Activated T-helper 17 cell treated with anti-CD3 and anti-CD28 coated beads, Interleukin-2, amount 50 U/mL, for 72 hours (primary cell): ENCODE results near the gene TEX35. TPM values are rescaled to one million over a fixed set of nuclear protein-coding genes. Genes with fewer than 3 reads are reported as not detected.
A peak's percentile ranks its signal among the peaks of the same experiment; 100 is the strongest.
"Not testable (repeated sequence)": the region's sequence is repeated elsewhere in the genome, so short reads cannot be mapped to it uniquely, and the experiment has no call there.

ENCODE experiments used
- ATAC-seq: fragments of 150-1000 bp; cut with Tn5 transposase; replicated peaks from 2 replicates; pipeline ENCODE4 v1.10.0; 2021; ENCODE audit warnings: mild to moderate bottlenecking, moderate library complexity
- H3K27ac Mint-ChIP-seq: one replicate; pipeline ENCODE4 v1.8.0; 2022; ENCODE audit warnings: mixed read lengths
- H3K27me3 Mint-ChIP-seq: one replicate; pipeline ENCODE4 v1.8.0; 2022; ENCODE audit warnings: mixed read lengths
- H3K36me3 Mint-ChIP-seq: one replicate; pipeline ENCODE4 v1.8.0; 2022; ENCODE audit warnings: low read depth, mild to moderate bottlenecking, mixed read lengths
- H3K4me1 Mint-ChIP-seq: one replicate; pipeline ENCODE4 v1.8.0; 2022; ENCODE audit warnings: mixed read lengths
- H3K4me3 Mint-ChIP-seq: one replicate; pipeline ENCODE4 v1.8.0; 2022; ENCODE audit warnings: mild to moderate bottlenecking, mixed read lengths
- H3K9me3 Mint-ChIP-seq: one replicate; pipeline ENCODE4 v1.8.0; 2022; ENCODE audit warnings: mixed read lengths
- total RNA-seq, 2 donors: library from RNA; stranded (reverse); gene quantifications; one replicate each; pipeline ENCODE4 v1.2.3, GENCODE V29; 2022

TEX35 gene
- total RNA-seq, 2 donors from 2014 or later: not detected

DNA sequence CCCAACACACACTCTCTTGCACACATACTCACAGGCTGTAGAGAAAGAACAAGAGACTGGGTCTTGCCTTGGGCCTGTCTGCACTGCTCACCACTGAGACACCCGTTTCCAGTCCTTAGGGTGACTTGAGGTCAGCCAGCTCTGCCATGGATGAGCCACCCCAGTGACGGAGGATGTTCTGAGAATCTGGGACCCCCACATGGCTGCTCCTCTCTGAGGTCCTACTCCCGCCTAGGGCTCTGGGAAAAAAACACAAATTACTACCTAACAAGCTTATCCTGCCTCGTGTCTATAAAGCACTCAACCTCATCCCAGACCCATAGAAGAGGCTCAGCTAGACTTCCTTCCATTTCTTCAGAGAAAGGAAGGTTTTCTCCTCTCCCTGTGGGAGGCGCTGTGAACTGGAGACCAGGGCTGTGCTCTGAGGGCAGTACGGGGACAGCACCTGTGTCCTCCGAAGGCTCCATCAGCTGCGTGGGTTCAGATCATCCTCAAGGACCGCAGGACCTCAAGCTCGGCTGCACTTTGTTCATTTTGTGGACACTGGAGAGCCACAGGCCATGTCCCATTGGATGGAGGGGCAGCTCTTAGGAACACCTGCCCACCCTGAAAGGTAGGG is 11.9 kb upstream of the TEX35 start:
- H3K9me3 Mint-ChIP-seq: no peaks in the 10 kb centered on the region
- H3K27me3 Mint-ChIP-seq: peaks cover 9% of the 10 kb centered on the region
- H3K4me3 Mint-ChIP-seq: no peak overlapping the region
- H3K4me1 Mint-ChIP-seq: no peaks in the 10 kb centered on the region
- no peaks in the 10 kb centered on the region for H3K36me3 Mint-ChIP-seq
- ATAC-seq: no peak
- no peak overlapping the region for H3K27ac Mint-ChIP-seq

DNA sequence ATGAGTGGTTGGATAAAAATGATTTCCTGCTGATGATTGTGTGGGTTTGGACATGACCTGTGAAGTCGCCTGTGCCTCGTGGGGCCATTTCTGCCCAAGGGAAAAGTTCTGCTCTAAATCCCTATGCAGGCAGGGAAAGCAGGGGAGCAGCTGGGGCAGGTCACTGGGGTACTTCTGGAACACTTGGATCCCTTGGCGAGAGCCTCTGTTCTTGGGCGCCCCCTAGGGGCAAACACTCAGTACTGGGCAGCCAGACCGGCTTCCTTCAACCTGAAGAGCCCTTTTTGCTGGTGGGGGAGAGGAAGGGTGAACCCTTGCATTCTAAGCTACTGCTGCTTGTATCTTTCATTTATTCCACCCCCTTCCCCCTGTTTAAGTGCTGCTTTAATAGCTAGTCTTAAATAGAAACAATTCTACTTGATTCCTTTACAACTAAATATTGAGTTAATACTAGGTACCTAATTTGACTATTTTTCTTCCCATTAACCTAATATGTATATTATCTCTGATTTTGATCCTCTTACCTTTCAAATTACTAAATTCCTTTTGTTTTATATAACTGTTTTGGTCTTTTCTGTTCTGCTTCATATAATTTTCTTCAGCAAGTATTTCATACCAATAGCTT is 11.1 kb upstream of the TEX35 start:
- Mint-ChIP-seq H3K4me3 (no peak overlapping the region), H3K4me1 (no peaks in the 10 kb centered on the region), H3K9me3 (no peaks in the 10 kb centered on the region), H3K36me3 (no peaks in the 10 kb centered on the region), H3K27me3 (peaks cover 9% of the 10 kb centered on the region), H3K27ac (no peak overlapping the region)
- peak; percentile 62 for ATAC-seq

DNA sequence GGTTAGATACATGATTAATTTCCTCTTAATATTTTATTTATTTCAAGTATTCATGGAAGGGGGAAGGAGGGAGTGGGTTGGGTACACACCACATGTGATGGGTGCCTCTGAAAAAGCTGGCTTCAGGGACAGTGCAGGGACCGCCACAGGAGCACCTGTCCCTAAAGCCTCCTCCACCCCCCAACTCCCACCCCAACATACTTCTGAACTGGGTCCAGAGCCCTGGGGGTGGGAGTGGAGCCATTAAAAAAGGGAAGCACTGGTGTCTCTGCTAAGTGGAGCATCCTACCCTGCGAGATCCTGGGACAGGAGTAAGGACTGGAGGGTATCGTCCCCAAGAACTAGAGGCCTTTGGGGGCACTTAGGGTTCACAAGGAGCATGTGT is 10.6 kb upstream of the TEX35 start:
- H3K27ac Mint-ChIP-seq: no peak overlapping the region
- no peak for ATAC-seq
- H3K4me3 Mint-ChIP-seq: no peak overlapping the region
- peaks cover 9% of the 10 kb centered on the region for H3K27me3 Mint-ChIP-seq
- no peaks in the 10 kb centered on the region for H3K36me3 Mint-ChIP-seq
- no peaks in the 10 kb centered on the region for H3K4me1 Mint-ChIP-seq
- H3K9me3 Mint-ChIP-seq: no peaks in the 10 kb centered on the region

DNA sequence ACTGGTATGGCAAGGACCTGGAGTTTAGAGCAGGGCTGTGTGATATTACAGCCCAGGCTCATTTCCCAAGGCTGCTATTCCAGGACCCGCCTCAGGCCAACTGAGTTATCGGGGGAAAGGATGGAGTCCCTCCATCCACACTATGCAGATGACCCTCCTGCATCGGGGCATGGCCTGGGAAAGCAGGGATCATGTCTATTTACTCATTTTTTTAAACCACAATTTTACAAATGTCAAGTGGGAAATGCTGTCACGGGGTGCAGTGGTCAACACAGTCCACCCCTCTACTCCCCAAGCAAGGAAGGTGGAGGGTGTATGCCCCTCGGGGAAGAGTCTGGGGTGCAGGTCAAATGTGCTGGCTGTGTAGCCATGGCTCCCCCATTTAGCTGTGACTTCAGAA is 10.1 kb upstream of the TEX35 start:
- no peak overlapping the region for H3K4me3 Mint-ChIP-seq
- ATAC-seq: no peak
- no peaks in the 10 kb centered on the region for H3K4me1 Mint-ChIP-seq
- H3K9me3 Mint-ChIP-seq: no peaks in the 10 kb centered on the region
- no peak overlapping the region for H3K27ac Mint-ChIP-seq
- H3K36me3 Mint-ChIP-seq: no peaks in the 10 kb centered on the region
- peaks cover 9% of the 10 kb centered on the region for H3K27me3 Mint-ChIP-seq

DNA sequence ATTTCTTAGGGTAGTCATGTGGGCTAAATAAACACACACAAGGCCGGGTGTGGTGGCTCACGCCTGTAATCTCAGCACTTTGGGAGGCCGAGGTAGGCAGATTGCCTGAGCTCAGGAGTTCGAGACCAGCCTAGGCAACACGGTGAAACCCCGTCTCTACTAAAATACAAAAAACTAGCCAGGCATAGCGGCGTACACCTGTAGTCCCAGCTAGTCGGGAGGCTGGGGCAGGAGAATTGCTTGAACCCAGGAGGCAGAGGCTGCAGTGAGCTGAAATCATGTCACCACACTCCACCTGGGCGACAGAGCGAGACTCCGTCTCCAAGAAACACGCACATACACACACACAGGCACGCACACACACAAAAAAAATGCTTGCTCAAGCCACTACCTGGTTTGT is 9.6 kb upstream of the TEX35 start:
- ATAC-seq, H3K27ac Mint-ChIP-seq, H3K27me3 Mint-ChIP-seq, H3K9me3 Mint-ChIP-seq, H3K4me3 Mint-ChIP-seq, H3K36me3 Mint-ChIP-seq, H3K4me1 Mint-ChIP-seq: not testable (repeated sequence)

DNA sequence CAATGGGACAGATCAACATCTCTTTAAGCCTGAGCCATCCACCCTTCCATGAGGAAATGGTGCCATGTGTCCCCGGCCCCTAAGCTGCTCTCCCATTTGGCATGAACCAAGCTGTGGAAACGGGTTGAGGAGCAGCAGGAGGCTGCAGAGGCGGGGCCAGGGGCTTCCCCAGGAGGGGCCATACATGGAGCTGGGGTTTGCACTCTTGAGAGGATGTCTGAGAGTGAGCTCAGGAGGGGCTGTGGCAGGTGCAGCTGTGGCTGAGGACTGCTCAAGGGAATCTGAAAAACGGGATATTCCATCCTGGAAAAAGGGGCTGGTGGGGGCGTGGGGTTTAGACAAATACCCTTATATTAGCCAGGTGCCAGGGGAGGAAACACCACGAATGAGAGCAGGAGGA is 9.1 kb upstream of the TEX35 start:
- H3K4me1 Mint-ChIP-seq: no peaks in the 10 kb centered on the region
- no peaks in the 10 kb centered on the region for H3K9me3 Mint-ChIP-seq
- H3K4me3 Mint-ChIP-seq: no peak overlapping the region
- ATAC-seq: no peak
- H3K27me3 Mint-ChIP-seq: peaks cover 9% of the 10 kb centered on the region
- no peak overlapping the region for H3K27ac Mint-ChIP-seq
- H3K36me3 Mint-ChIP-seq: no peaks in the 10 kb centered on the region

DNA sequence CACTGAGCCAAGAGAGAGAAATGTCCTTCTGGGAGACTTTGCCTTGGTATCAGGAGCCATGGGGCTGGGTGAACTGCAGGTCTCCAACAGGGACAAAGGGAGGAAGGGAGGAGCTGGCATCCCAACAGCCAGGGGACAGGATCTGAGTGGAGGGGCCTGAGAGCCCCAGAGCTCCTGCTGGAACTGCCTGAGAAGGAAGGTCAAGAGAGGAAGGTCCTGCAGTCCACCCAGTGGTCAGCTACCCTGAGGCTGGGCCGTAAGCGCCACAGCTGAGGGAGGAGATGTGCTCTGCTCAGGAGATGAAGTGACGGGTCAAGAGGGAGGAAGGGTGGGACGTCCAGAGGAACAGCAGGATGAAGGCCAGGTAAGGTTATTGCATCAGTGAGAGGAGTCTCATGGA is 8.6 kb upstream of the TEX35 start:
- ATAC-seq: no peak
- Mint-ChIP-seq H3K27me3 (peaks cover 9% of the 10 kb centered on the region), H3K4me3 (no peak overlapping the region), H3K9me3 (no peaks in the 10 kb centered on the region), H3K36me3 (no peaks in the 10 kb centered on the region), H3K4me1 (no peaks in the 10 kb centered on the region), H3K27ac (no peak overlapping the region)

DNA sequence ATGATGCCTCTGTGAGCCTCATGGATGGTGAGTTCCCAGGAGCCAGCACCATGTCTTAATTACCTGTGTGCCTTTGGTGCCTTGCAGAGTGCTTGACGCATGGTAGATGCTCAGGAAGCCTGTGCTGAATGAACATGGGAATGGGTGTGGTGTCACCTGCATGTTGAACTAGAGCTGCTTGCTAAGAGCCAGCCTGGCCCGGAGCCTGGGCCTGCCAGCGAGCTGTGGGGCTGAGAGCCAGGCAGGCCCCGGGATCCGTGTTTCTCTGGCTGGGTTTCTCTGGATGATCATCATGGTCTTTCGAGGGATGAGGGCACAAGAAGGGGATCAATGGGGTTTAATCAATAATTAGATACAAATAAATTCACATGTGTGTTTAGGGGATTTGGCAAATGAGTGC is 6.7 kb upstream of the TEX35 start:
- no peak overlapping the region for H3K27ac Mint-ChIP-seq
- ATAC-seq: no peak
- H3K4me3 Mint-ChIP-seq: no peak overlapping the region
- no peaks in the 10 kb centered on the region for H3K4me1 Mint-ChIP-seq
- H3K9me3 Mint-ChIP-seq: no peaks in the 10 kb centered on the region
- H3K36me3 Mint-ChIP-seq: no peaks in the 10 kb centered on the region
- peaks cover 9% of the 10 kb centered on the region for H3K27me3 Mint-ChIP-seq

DNA sequence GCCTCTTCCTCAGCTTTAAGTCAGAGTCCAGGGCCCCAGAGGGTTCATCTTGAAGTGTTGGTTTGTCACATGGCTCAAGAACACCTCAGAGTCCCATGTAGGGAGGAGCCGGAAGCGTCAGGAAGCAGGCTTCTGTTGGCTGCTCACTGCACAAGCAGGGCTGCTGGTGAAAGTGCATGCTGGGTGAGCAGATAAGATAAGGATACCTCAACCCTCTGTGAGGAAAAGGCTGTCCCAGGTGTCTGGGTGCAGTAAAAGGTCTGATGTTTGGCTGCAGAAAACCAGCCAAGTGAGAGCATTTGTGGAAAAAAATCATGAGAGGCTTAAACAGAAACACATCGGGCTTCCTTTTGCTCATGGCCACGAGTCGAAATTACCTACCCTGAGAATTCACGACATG is 6.2 kb upstream of the TEX35 start:
- Mint-ChIP-seq H3K27me3 (peaks cover 9% of the 10 kb centered on the region), H3K4me1 (no peaks in the 10 kb centered on the region), H3K27ac (no peak overlapping the region), H3K36me3 (no peaks in the 10 kb centered on the region), H3K9me3 (no peaks in the 10 kb centered on the region), H3K4me3 (no peak overlapping the region)
- ATAC-seq: no peak

DNA sequence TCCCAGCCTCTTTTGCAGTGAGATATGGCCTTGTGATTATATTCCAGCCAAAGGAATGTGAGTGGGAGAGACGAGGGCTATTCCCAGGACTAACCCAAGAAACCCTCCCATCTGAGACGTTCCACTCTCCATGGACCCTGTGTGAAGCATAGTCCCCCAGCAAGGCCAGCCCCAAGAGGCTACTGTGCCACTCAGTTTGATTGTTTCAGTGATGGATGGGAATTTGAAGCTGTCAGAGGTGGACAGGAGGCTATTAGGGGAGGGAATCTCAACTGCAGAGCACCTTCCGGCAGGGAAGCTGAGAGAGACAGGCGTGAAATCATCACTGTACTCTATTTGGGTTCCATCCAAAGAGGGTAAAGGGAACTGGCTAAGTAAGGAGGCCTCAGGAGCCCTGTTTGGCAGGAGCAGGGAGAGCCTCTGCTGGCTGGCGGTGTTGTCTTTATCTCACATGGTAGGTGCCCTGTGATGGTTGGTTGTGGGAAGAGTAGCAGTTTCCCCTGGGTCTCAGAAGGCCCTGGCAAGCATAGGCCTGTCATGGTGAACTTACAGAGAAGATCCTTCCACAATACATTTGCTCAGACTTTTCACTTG is 3.4 kb upstream of the TEX35 start:
- no peaks in the 10 kb centered on the region for H3K9me3 Mint-ChIP-seq
- H3K36me3 Mint-ChIP-seq: no peaks in the 10 kb centered on the region
- no peak overlapping the region for H3K4me3 Mint-ChIP-seq
- no peaks in the 10 kb centered on the region for H3K4me1 Mint-ChIP-seq
- no peaks in the 10 kb centered on the region for H3K27me3 Mint-ChIP-seq
- ATAC-seq: no peak
- no peak overlapping the region for H3K27ac Mint-ChIP-seq

DNA sequence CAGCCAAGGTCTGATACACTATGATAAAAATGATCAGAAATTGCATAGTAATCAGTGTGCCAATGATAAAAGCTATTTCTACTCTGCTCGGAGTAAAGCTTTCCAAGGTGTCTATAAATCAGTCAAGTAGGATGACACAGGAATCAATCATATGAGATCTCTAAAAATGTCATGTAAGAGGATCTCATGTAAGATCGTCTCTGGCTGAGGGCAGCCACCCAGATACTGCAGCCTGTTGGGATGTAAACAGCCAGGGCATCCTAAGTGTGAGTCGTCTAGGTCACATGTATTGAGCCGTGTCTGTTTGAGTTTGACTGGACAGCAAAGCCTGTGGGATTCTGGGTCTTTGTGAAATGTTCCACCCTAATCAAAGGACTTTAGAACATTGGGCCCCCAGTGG is 2.8 kb upstream of the TEX35 start:
- H3K4me1 Mint-ChIP-seq: no peaks in the 10 kb centered on the region

DNA sequence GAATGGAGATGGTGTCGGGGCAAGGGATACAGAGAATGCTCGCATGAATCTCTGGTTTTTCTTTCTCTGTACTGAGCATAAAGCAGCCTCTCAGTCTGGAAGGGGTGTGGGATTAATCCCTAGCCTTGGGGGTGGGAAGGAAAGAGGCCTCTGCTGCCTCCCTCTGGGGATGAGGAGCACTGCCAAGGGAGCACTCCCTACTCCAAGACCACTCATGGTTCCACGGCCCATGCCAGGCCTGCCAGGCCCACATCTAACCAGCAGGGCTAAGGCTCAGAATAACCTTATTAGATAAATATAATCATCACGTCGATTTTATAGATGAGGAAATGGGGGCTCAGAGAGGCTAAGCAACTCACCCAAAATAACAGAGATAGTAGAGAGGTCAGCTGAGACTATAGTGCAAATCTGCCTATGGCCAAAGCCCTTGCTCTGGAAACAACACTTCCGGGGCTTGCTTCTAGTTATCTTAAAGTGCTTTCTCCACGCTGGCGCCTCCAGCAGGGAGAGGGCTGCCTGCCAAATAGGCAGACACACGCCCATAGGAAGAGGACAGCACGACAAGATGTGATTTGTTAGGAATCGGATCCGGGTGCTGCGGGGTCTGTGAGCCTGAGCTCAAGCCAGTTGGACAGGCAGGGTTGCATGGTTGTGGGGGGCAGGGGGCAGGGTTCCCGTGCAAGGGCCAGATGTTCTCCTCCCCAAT is 522 bp downstream of the TEX35 start:
- Mint-ChIP-seq H3K36me3 (no peaks in the 10 kb centered on the region), H3K27me3 (no peaks in the 10 kb centered on the region), H3K4me1 (no peaks in the 10 kb centered on the region), H3K27ac (no peak overlapping the region), H3K9me3 (no peaks in the 10 kb centered on the region), H3K4me3 (no peak overlapping the region)
- no peak for ATAC-seq

More for the DNA sequence above, 2.8 kb upstream of the TEX35 start:
- Mint-ChIP-seq H3K9me3 (no peaks in the 10 kb centered on the region), H3K4me3 (no peak overlapping the region), H3K36me3 (no peaks in the 10 kb centered on the region), H3K27me3 (no peaks in the 10 kb centered on the region), H3K27ac (no peak overlapping the region)
- ATAC-seq: no peak

DNA sequence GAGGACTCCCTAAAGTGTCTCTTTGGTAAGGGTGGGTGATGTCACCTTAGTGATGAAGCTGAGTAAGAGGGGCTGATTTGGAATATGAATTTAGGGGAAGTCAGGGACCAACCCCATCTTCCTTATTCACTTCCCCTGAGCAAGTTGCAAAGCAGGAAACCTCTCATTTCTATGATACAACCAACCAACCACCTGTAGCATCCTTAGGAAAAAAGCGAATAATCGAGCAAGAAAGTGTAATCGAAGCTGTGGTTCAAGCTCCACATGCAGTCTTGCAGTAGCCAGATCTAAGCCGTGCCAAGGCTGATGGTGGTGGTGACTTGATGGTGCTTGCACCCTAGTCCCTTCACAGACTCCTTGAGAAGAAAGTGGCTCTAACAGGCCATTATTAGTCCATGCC is 3.2 kb downstream of the TEX35 start:
- H3K4me1 Mint-ChIP-seq: no peaks in the 10 kb centered on the region
- no peaks in the 10 kb centered on the region for H3K36me3 Mint-ChIP-seq
- no peak for ATAC-seq
- H3K27me3 Mint-ChIP-seq: no peaks in the 10 kb centered on the region
- no peak overlapping the region for H3K4me3 Mint-ChIP-seq
- no peak overlapping the region for H3K27ac Mint-ChIP-seq
- H3K9me3 Mint-ChIP-seq: no peaks in the 10 kb centered on the region

DNA sequence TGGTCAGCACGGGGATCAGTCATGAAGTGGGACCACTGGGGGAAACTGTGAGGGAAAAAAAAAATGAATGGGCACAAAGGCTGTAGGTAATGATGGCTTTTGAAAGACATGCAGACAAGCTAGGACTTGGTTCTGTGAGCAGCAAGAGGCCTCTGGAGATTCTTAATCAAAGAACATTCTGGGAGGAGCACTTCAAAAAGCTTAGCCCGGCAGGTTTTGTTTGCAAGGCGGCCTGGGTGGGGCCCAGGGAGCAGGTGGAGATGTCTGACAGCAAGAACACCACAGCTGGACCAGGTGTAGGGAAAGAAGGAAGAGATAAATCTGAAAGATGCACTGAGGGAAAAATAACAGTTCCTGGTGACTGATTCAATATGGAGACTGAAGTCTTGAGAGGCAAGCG is 6.0 kb downstream of the TEX35 start:
- Mint-ChIP-seq H3K4me1 (no peaks in the 10 kb centered on the region), H3K27me3 (no peaks in the 10 kb centered on the region), H3K4me3 (no peak overlapping the region), H3K36me3 (no peaks in the 10 kb centered on the region), H3K27ac (no peak overlapping the region), H3K9me3 (no peaks in the 10 kb centered on the region)
- no peak for ATAC-seq

DNA sequence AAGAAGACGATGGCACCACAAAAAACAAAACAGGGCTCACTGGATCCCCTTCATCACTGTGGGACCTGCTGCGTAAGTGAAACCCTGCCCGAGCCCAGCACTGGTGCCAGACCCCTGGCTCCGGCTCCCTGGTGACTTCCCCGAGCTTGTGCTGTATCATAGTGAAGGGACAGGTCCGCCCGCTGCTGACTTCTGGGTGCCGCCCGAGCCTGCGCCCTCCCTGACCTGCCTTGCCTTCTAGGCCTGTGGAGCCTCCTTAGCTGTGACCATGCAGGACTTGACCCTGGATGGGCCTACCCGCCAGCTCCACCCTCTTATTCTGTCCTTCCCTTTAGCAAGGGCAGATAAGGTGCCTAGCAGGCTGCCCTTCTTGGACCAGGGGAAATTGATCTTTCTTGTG is 7.9 kb downstream of the TEX35 start:
- no peak for ATAC-seq
- H3K27me3 Mint-ChIP-seq: no peaks in the 10 kb centered on the region

More for the DNA sequence above, 7.9 kb downstream of the TEX35 start:
- Mint-ChIP-seq H3K36me3 (no peaks in the 10 kb centered on the region), H3K27ac (no peak overlapping the region), H3K4me1 (no peaks in the 10 kb centered on the region), H3K9me3 (no peaks in the 10 kb centered on the region), H3K4me3 (no peak overlapping the region)
